HG02610 (cell line): ENCODE results near the gene NDP.

Source experiments
- ATAC-seq: cut with Tn5 transposase; IDR thresholded peaks from one replicate; pipeline ENCODE4 v1.9.1; 2021; ENCODE audit warnings: mild to moderate bottlenecking, moderate library complexity; ENCODE audit not compliant: unreplicated experiment

NDP gene

GRCh38 chrX:43973249-43974099 is at the start of gene NDP:
NDP (minus strand) TSS chrX:43973390; CDS start chrX:43958645, 14,745 bp downstream.
- no peak for ATAC-seq

GRCh38 chrX:44022964-44023363 is 49.8 kb upstream of the NDP start:
- ATAC-seq, result no peak

- no peak for ATAC-seq
Measured at GRCh38 chrX:44020693-44021092, 47.5 kb upstream of the NDP start.

GRCh38 chrX:44019911-44020310 is 46.7 kb upstream of the NDP start:
- no peak for ATAC-seq

- ATAC-seq, result no peak
Measured at GRCh38 chrX:44017676-44018075, 44.5 kb upstream of the NDP start.

GRCh38 chrX:44016906-44017305 is 43.7 kb upstream of the NDP start:
- no peak for ATAC-seq

- no peak for ATAC-seq
Measured at GRCh38 chrX:44012484-44013096, 39.4 kb upstream of the NDP start.

- ATAC-seq, result no peak
Measured at GRCh38 chrX:44011506-44011905, 38.3 kb upstream of the NDP start.

- ATAC-seq, result no peak
Measured at GRCh38 chrX:44010626-44011025, 37.4 kb upstream of the NDP start.

- no peak for ATAC-seq
Measured at GRCh38 chrX:44006081-44006480, 32.9 kb upstream of the NDP start.

GRCh38 chrX:44003975-44004374 is 30.8 kb upstream of the NDP start:
- ATAC-seq, result no peak

GRCh38 chrX:44002567-44002966 is 29.4 kb upstream of the NDP start:
- ATAC-seq, result no peak

- ATAC-seq, result no peak
Measured at GRCh38 chrX:43998374-43998773, 25.2 kb upstream of the NDP start.

GRCh38 chrX:43996491-43996890 is 23.3 kb upstream of the NDP start:
- ATAC-seq, result no peak

- ATAC-seq, result no peak
Measured at GRCh38 chrX:43986083-43986482, 12.9 kb upstream of the NDP start.

- no peak for ATAC-seq
Measured at GRCh38 chrX:43985511-43985910, 12.3 kb upstream of the NDP start.

- no peak for ATAC-seq
Measured at GRCh38 chrX:43978226-43978625, 5.0 kb upstream of the NDP start.

GRCh38 chrX:43976205-43976604 is 3.0 kb upstream of the NDP start:
- no peak for ATAC-seq

- ATAC-seq, result no peak
Measured at GRCh38 chrX:43975796-43976195, 2.6 kb upstream of the NDP start.

GRCh38 chrX:43974741-43975465 is 1.7 kb upstream of the NDP start:
- no peak for ATAC-seq

- ATAC-seq, result no peak
Measured at GRCh38 chrX:43974100-43974475, 898 bp upstream of the NDP start.
